PC-3 (cell line): ENCODE measurements around the gene TMEM178B. TPM values are rescaled to one million over a fixed set of nuclear protein-coding genes. Genes with fewer than 3 reads are reported as not detected.

ENCODE experiments used
- ATAC-seq: fragments of 200-7000 bp; cut with Tn5 transposase; 2 replicates; pipeline ENCODE4 v1.9.1; 2020; ENCODE audit warnings: mild to moderate bottlenecking, moderate library complexity
- BruUV-seq: library from RNA; stranded (reverse); fragments of 400-500 nt; replicated peaks from 2 replicates; lab custom pipeline; 2021; lab: Mats Ljungman, UMichigan
- CTCF ChIA-PET: fragments of 300-600 bp; sonication (Branson Sonifier 250); formaldehyde crosslinking; loops from one replicate; lab custom pipeline; 2022; ENCODE audit warnings: antibody characterized with exemption; lab: Charles Lee
- POLR2A ChIA-PET: fragments of 300-600 bp; sonication (Branson Sonifier 250); formaldehyde crosslinking; loops from one replicate; lab custom pipeline; 2022; ENCODE audit warnings: antibody characterized with exemption; ENCODE audit not compliant: unreplicated experiment; lab: Charles Lee
- DNase-seq: peaks from one replicate; pipeline ENCODE4 v3.0.0-alpha.2; 2015
- H2AFZ ChIP-seq: fragments of 300-600 bp; sonication (generic); 2 replicates; pipeline ENCODE4 v1.6.0; 2016; ENCODE audit warnings: antibody characterized with exemption, low read length
- H3F3A ChIP-seq: fragments of 300-600 bp; sonication (generic); one replicate; pipeline ENCODE4 v1.6.0; 2017; ENCODE audit warnings: antibody characterized with exemption, low read length, control low read depth, mild to moderate bottlenecking; ENCODE audit not compliant: unreplicated experiment
- H3K27ac ChIP-seq: fragments of 300-600 bp; sonication (generic); 2 replicates; pipeline ENCODE4 v1.5.1; 2016; ENCODE audit warnings: mild to moderate bottlenecking, low read length
- H3K27me3 ChIP-seq: fragments of 300-600 bp; sonication (generic); 2 replicates; pipeline ENCODE4 v1.6.1; 2016; ENCODE audit warnings: low read length, mixed read lengths
- H3K36me3 ChIP-seq: fragments of 300-600 bp; sonication (generic); 2 replicates; pipeline ENCODE4 v1.6.1; 2016; ENCODE audit warnings: low read depth, mixed run types, low read length, mixed read lengths
- H3K4me1 ChIP-seq: fragments of 300-600 bp; sonication (generic); 2 replicates; pipeline ENCODE4 v1.5.1; 2016; ENCODE audit warnings: low read length; ENCODE audit not compliant: insufficient read depth
- H3K4me2 ChIP-seq: fragments of 300-600 bp; sonication (generic); 2 replicates; pipeline ENCODE4 v1.6.0; 2016; ENCODE audit warnings: low read length
- H3K4me3 ChIP-seq: fragments of 300-600 bp; sonication (generic); 2 replicates; pipeline ENCODE4 v1.5.1; 2016; ENCODE audit warnings: mild to moderate bottlenecking, low read length, mixed read lengths
- H3K79me2 ChIP-seq: fragments of 300-600 bp; sonication (generic); 2 replicates; pipeline ENCODE4 v1.6.1; 2017; ENCODE audit warnings: low read length, mixed read lengths
- H3K9ac ChIP-seq: fragments of 300-600 bp; sonication (generic); 2 replicates; pipeline ENCODE4 v1.6.0; 2016; ENCODE audit warnings: mild to moderate bottlenecking, low read length
- H3K9me2 ChIP-seq: fragments of 300-600 bp; sonication (generic); replicated peaks from 2 replicates; pipeline ENCODE4 v1.6.1; 2016; ENCODE audit warnings: mixed run types, low read length, mixed read lengths
- H3K9me3 ChIP-seq: fragments of 300-600 bp; sonication (generic); 2 replicates; pipeline ENCODE4 v1.6.1; 2016; ENCODE audit warnings: low read length, mixed read lengths
- H4K20me1 ChIP-seq: fragments of 300-600 bp; sonication (generic); 2 replicates; pipeline ENCODE4 v1.6.1; 2016; ENCODE audit warnings: low read length, mixed read lengths
- EZH2 ChIP-seq: fragments of 300-600 bp; sonication (generic); IDR thresholded peaks from one replicate; pipeline ENCODE4 v1.6.1; 2017; ENCODE audit warnings: antibody characterized with exemption, mild to moderate bottlenecking, low read length; ENCODE audit not compliant: unreplicated experiment
- EZH2phosphoT487 ChIP-seq: fragments of 300-600 bp; sonication (generic); IDR thresholded peaks from 2 replicates; pipeline ENCODE4 v1.6.1; 2018; ENCODE audit warnings: mild to moderate bottlenecking, antibody characterized with exemption, low read length, borderline replicate concordance
- intact Hi-C: fragments of 100-400 bp; cut with micrococcal nuclease; formaldehyde crosslinking; loops from 2 replicates; pipeline ENCODE4 v1.9.0; 2023
- total RNA-seq: library from RNA; depleted of rRNA; stranded (reverse); fragments of >200 nt; gene quantifications from 2 replicates; pipeline ENCODE4 v1.2.3, GENCODE V29; 2014
- TF ChIP-seq, protein P1 (sequence below): fragments of 300-600 bp; sonication (generic); conservative IDR thresholded peaks from 2 replicates; pipeline ENCODE4 v1.5.1; 2017; ENCODE audit warnings: antibody characterized with exemption, low read depth, mild to moderate bottlenecking, low read length

Gene TMEM178B
- total RNA-seq, 1 experiment from 2014 or later, result 0.29 TPM

DNA sequence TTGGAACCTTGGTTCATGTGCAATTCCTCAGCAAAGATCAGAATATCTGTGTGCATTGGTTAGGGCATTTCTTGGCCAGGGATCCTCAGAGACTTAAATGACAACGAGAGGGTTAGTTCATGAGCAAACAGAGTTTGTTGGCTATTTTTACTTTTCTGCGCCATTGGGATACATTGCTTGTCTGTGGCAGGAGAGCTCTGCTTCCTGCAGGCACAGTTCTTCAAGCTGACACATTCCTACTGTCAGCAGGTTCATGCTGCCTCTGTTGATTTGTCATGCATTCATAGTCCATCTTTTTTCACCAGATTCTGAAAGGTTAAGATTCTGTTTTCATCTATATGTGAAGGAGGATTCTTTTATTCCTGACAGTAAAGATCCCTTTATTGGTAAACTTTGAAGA, 139.4 kb downstream of the TMEM178B start:
- no peak overlapping the region for H2AFZ ChIP-seq
- TF ChIP-seq, protein P1, sequence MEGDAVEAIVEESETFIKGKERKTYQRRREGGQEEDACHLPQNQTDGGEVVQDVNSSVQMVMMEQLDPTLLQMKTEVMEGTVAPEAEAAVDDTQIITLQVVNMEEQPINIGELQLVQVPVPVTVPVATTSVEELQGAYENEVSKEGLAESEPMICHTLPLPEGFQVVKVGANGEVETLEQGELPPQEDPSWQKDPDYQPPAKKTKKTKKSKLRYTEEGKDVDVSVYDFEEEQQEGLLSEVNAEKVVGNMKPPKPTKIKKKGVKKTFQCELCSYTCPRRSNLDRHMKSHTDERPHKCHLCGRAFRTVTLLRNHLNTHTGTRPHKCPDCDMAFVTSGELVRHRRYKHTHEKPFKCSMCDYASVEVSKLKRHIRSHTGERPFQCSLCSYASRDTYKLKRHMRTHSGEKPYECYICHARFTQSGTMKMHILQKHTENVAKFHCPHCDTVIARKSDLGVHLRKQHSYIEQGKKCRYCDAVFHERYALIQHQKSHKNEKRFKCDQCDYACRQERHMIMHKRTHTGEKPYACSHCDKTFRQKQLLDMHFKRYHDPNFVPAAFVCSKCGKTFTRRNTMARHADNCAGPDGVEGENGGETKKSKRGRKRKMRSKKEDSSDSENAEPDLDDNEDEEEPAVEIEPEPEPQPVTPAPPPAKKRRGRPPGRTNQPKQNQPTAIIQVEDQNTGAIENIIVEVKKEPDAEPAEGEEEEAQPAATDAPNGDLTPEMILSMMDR, result no peak
- TF ChIP-seq EZH2phosphoT487 (no peak), EZH2 (no peak)

DNA sequence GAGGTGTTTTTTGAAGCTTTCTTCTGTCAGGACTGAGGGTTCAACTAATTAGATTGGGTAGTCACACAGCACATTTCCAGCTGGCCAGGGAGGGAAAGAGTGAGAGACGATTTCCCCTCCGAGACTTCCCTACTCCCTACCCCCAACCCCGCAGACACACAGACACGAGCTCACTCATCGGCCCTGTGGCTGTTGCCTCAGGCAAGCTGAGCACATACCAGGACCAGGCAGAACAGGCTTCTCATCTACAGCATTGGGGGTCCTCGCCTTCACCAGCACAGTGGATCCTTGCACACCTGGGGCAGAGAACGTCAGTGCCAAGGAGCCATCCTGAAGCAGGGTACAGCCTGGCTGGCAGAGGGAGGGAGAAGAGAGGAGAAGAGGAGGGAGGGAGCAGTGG, 144.1 kb downstream of the TMEM178B start:
- TF ChIP-seq, protein P1, result no peak
- no peak for TF ChIP-seq EZH2
- TF ChIP-seq EZH2phosphoT487, result no peak
- CTCF ChIA-PET, result no interaction called here
- H3K27me3 ChIP-seq, result 0 out of 2 replicates have a peak, but pooled peaks cover 8% of the 10 kb centered on the region
- H3K4me1 ChIP-seq, result no peaks in the 10 kb centered on the region
- H3F3A ChIP-seq, result no peaks in the 10 kb centered on the region
- H3K4me2 ChIP-seq, result no peak overlapping the region
- H4K20me1 ChIP-seq, result no peaks in the 10 kb centered on the region
- POLR2A ChIA-PET, result no interaction called here
- no peak overlapping the region for H3K27ac ChIP-seq
- DNase-seq, result no peak
- no peaks in the 10 kb centered on the region for H3K79me2 ChIP-seq
- H2AFZ ChIP-seq, result no peak overlapping the region
- intact Hi-C loops, result no loop called here
- no peaks in the 10 kb centered on the region for H3K9me2 ChIP-seq
- H3K36me3 ChIP-seq, result no peaks in the 10 kb centered on the region
- no TSS peak for BruUV-seq
- no peaks in the 10 kb centered on the region for H3K9me3 ChIP-seq
- ATAC-seq, result no peak
- no peak overlapping the region for H3K9ac ChIP-seq
- no peak overlapping the region for H3K4me3 ChIP-seq

More for the DNA sequence above, 139.4 kb downstream of the TMEM178B start:
- POLR2A ChIA-PET, result no interaction called here
- H3K9me2 ChIP-seq, result no peaks in the 10 kb centered on the region
- no peaks in the 10 kb centered on the region for H3K9me3 ChIP-seq
- H3K79me2 ChIP-seq, result no peaks in the 10 kb centered on the region
- ATAC-seq (no peak), DNase-seq (no peak)
- BruUV-seq, result no TSS peak
- intact Hi-C loops, result no loop called here
- H3K4me2 ChIP-seq, result no peak overlapping the region
- H3K27me3 ChIP-seq, result 0 out of 2 replicates have a peak, but pooled peaks cover 8% of the 10 kb centered on the region
- H3K27ac ChIP-seq, result no peak overlapping the region
- H3K9ac ChIP-seq, result no peak overlapping the region
- H3F3A ChIP-seq, result no peaks in the 10 kb centered on the region
- H3K36me3 ChIP-seq, result no peaks in the 10 kb centered on the region
- no peaks in the 10 kb centered on the region for H3K4me1 ChIP-seq
- H3K4me3 ChIP-seq, result no peak overlapping the region
- no peaks in the 10 kb centered on the region for H4K20me1 ChIP-seq
- CTCF ChIA-PET, result no interaction called here

- ChIA-PET CTCF (no interaction called here), POLR2A (no interaction called here)
- intact Hi-C loops, result no loop called here
- Histone ChIP-seq H3K9me3 (no peaks in the 10 kb centered on the region), H3K4me1 (no peaks in the 10 kb centered on the region), H3K36me3 (no peaks in the 10 kb centered on the region), H3K27me3 (no peaks in the 10 kb centered on the region), H2AFZ (no peak overlapping the region), H3K9me2 (no peaks in the 10 kb centered on the region), H3F3A (no peaks in the 10 kb centered on the region), H4K20me1 (no peaks in the 10 kb centered on the region), H3K79me2 (no peaks in the 10 kb centered on the region), H3K27ac (no peak overlapping the region), H3K9ac (no peak overlapping the region), H3K4me2 (no peak overlapping the region), H3K4me3 (no peak overlapping the region)
- no peak for ATAC-seq
- BruUV-seq, result no TSS peak
- no peak for TF ChIP-seq EZH2
- no peak for TF ChIP-seq EZH2phosphoT487
- TF ChIP-seq, protein P1, result no peak
- DNase-seq, result no peak
Measured at GRCh38 chr7:141218941-141219340, 145.1 kb downstream of the TMEM178B start.
